Heart right ventricle (tissue), 16 donors: Measurements from ENCODE around the gene USP47. TPM values are rescaled to one million over a fixed set of nuclear protein-coding genes. Genes with fewer than 3 reads are reported as not detected.
A peak's percentile ranks its signal among the peaks of the same experiment; 100 is the strongest.

Experiments
- ATAC-seq, 8 donors: fragments of 200-7000 bp; cut with Tn5 transposase; one replicate each; pipeline ENCODE4 v1.9.1; 2020; ENCODE audit warnings: mild to moderate bottlenecking in 8 of 8, moderate library complexity in 8 of 8, moderate number of reproducible peaks in 1 of 8
- DNase-seq, 2 donors: peaks; one replicate each; pipeline ENCODE4 v3.0.0-alpha.2; 2020
- H3K27ac ChIP-seq, 10 donors: fragments of 200-600 bp; sonication (generic) in 2 of 10; one replicate each; pipeline versions ENCODE4 v1.5.0 to v1.8.0; 2020 to 2022; ENCODE audit warnings: mild to moderate bottlenecking in 3 of 10
- H3K27me3 ChIP-seq, 7 donors: fragments of 200-600 bp; one replicate each; pipeline ENCODE4 v1.8.0; 2021 to 2022; ENCODE audit warnings: mild to moderate bottlenecking in 2 of 7
- H3K36me3 ChIP-seq, 9 donors: fragments of 200-600 bp; sonication (generic) in 1 of 9; one replicate each; pipeline versions ENCODE4 v1.5.0 to v1.8.0; 2020 to 2022; ENCODE audit warnings: mild to moderate bottlenecking in 2 of 9
- H3K4me1 ChIP-seq, 9 donors: fragments of 200-600 bp; sonication (generic) in 1 of 9; one replicate each; pipeline versions ENCODE4 v1.5.0 to v1.8.0; 2020 to 2022; ENCODE audit warnings: mild to moderate bottlenecking in 4 of 9
- H3K4me3 ChIP-seq, 10 donors: fragments of 200-600 bp; sonication (generic) in 2 of 10; one replicate each; pipeline versions ENCODE4 v1.5.0 to v1.8.0; 2020 to 2022; ENCODE audit warnings: mild to moderate bottlenecking in 7 of 10, moderate library complexity in 2 of 10
- H3K9me3 ChIP-seq, 11 donors: fragments of 200-600 bp in 10 of 11; sonication (generic) in 2 of 11; one replicate each; pipeline versions ENCODE4 v1.5.0 to v1.8.0; 2013 to 2022; ENCODE audit warnings: mild to moderate bottlenecking in 2 of 11, control low read depth in 1 of 11, moderate library complexity in 1 of 11
- CTCF ChIP-seq, 9 donors: fragments of 200-600 bp; sonication (generic) in 2 of 9; IDR thresholded peaks; one replicate each; pipeline versions ENCODE4 v1.5.0 to v1.8.0; 2021 to 2022; ENCODE audit warnings: antibody characterized with exemption in 9 of 9, mild to moderate bottlenecking in 5 of 9, moderate library complexity in 1 of 9
- WGBS, 2 donors: extraction: QIAGEN DNeasy Blood & Tissue Kit; methylation state at CpG; one replicate each; pipeline ENCODE4 v1.1.7; 2013; ENCODE audit warnings: inconsistent platforms in 1 of 2; 5-methylcytosine and 5-hydroxymethylcytosine counted together
- intact Hi-C, 10 donors: fragments of 100-400 bp; cut with DNase I; formaldehyde crosslinking; loops; one replicate each; pipeline versions ENCODE4 v1.11.1 to v1.14.2; 2022
- polyA plus RNA-seq, 2 donors: library from polyadenylated mRNA; stranded (reverse); fragments of 200-250 nt; gene quantifications; one replicate each; pipeline ENCODE4 v1.2.3, GENCODE V29; 2013
- total RNA-seq, 10 donors: library from RNA; stranded (reverse); fragmentation: NEBNext Ultra II Directional in 3 of 10; extraction: Animal tissue kit (Norgen Biotek cat#: 25700) in 3 of 10; gene quantifications; one replicate each; pipeline versions ENCODE4 v1.2.1 to v1.2.4, GENCODE V29; 2021 to 2023
- donor health status: Arrhythmogenic right ventricular cardiomyopathy.
- donor health status: ischemic (EF 13 %, LVEDD 7.1; RV severe dilation, severe dysfunction).
- donor health status: healthy with polysubstance abuse.
- donor health status: DM: no; HTN: yes; CAD: no.
- donor health status: DM: no; HTN: no; CAD: no.
- donor health status: ischemic (EF 25% LVEDD 6.9; RV normal size, moderate dysfunction).
- donor health status: ischemic (EF 25% LVEDD 5.7; RV mildly dilated, moderate dysfunction).
- donor health status: healthy.
- donor health status: DM: yes; HTN: yes; CAD: no.
- donor health status: Ischemic cardiomyopathy.
- donor health status: ischemic (EF 35%, LVEDD 5.7; RV mildly dilated, moderate dysfunction).
- donor health status: nonischemic (EF 11% LVEDD 7.7; RV severe dilation, severe dysfunction).
- donor health status: DM: yes; HTN: yes; CAD: no.
- donor health status: PGD.
- donor health status: ischemic (EF 29% LVEDD 5.4; RV normal size, mild dysfunction).
- donor health status: nonischemic (EF 23%, LVEDD 6.1; RV moderate dilation, normal function).

USP47 gene
- total and polyA plus RNA-seq, 12 donors = 30.5 to 56.4 (median 52.5) TPM

GRCh38 chr11:11969380-11970215 lies 127.8 kb downstream of the USP47 start:
- 72 to 77% methylated on average over 19 of the region's 19 CpGs for WGBS, 2 donors
- no peaks in the 10 kb centered on the region for H3K27me3 ChIP-seq
- TF ChIP-seq CTCF (IDR thresholded peaks at IDR 0.05) = no peak
- H3K4me3 ChIP-seq = no peak overlapping the region
- ATAC-seq = peak in 4 of 8 donors; percentile 9 to 30 (median 14)
- no peaks in the 10 kb centered on the region for H3K9me3 ChIP-seq
- peak overlapping the region in 7 of 10 donors; percentile 50 to 79 (median 71) for H3K27ac ChIP-seq
- peaks cover 27 to 88% (median 66%) of the 10 kb centered on the region in 9 donors for H3K4me1 ChIP-seq
- DNase-seq = peak in 1 of 2 donors; percentile 18
- H3K36me3 ChIP-seq = peaks cover 0 to 31% (median 0%) of the 10 kb centered on the region in 9 donors
- intact Hi-C loops = loop anchor here in 5 of 10 donors (5.0 to 10.0 kb wide), 4 partner anchors 38 to 73 kb away; partner anchors contain the start of gene DKK3 (in 1 of the 5)

GRCh38 chr11:11970556-11970955 lies 128.8 kb downstream of the USP47 start:
- Histone ChIP-seq H3K9me3 (no peaks in the 10 kb centered on the region), H3K4me3 (no peak overlapping the region), H3K27me3 (no peaks in the 10 kb centered on the region), H3K36me3 (peaks cover 0 to 22% (median 0%) of the 10 kb centered on the region in 9 donors), H3K4me1 (peaks cover 31 to 88% (median 75%) of the 10 kb centered on the region in 9 donors), H3K27ac (peak overlapping the region in 6 of 10 donors; percentile 4 to 85 (median 74))
- 71 to 97% methylated on average over 2 of the region's 2 CpGs for WGBS, 2 donors
- no peak for TF ChIP-seq CTCF (IDR thresholded peaks at IDR 0.05)
- no peak for ATAC-seq
- no peak for DNase-seq
- intact Hi-C loops = loop anchor here in 3 of 10 donors (5.0 to 10.0 kb wide), 3 partner anchors 47 to 72 kb away; no protein-coding TSS in a partner anchor

GRCh38 chr11:11971906-11972547 lies 130.3 kb downstream of the USP47 start:
- WGBS, 2 donors = 66 to 76% methylated on average over 5 of the region's 5 CpGs
- Histone ChIP-seq H3K27me3 (no peaks in the 10 kb centered on the region), H3K36me3 (peaks cover 0 to 11% (median 0%) of the 10 kb centered on the region in 9 donors), H3K4me1 (peaks cover 46 to 96% (median 89%) of the 10 kb centered on the region in 9 donors), H3K27ac (peak overlapping the region; percentile 69 to 92 (median 86)), H3K9me3 (no peaks in the 10 kb centered on the region), H3K4me3 (no peak overlapping the region)
- peak in 1 of 2 donors; percentile 11 for DNase-seq
- intact Hi-C loops = loop anchor here in 3 of 10 donors (5.0 to 10.0 kb wide), 3 partner anchors 45 to 70 kb away; no protein-coding TSS in a partner anchor
- no peak for TF ChIP-seq CTCF (IDR thresholded peaks at IDR 0.05)
- no peak for ATAC-seq

GRCh38 chr11:11972730-11973341 lies 131.1 kb downstream of the USP47 start:
- peak overlapping the region; percentile 69 to 92 (median 86) for H3K27ac ChIP-seq
- H3K4me1 ChIP-seq = peaks cover 54 to 100% (median 95%) of the 10 kb centered on the region in 9 donors
- H3K27me3 ChIP-seq = no peaks in the 10 kb centered on the region
- intact Hi-C loops = loop anchor here in 3 of 10 donors (5.0 to 10.0 kb wide), 3 partner anchors 44 to 69 kb away; no protein-coding TSS in a partner anchor
- no peak overlapping the region for H3K4me3 ChIP-seq
- peaks cover 0 to 4% (median 0%) of the 10 kb centered on the region in 9 donors for H3K36me3 ChIP-seq
- H3K9me3 ChIP-seq = no peaks in the 10 kb centered on the region
- 57 to 60% methylated on average over 3 of the region's 3 CpGs for WGBS, 2 donors
- no peak for TF ChIP-seq CTCF (IDR thresholded peaks at IDR 0.05)
- DNase-seq (peak in 1 of 2 donors; percentile 15), ATAC-seq (peak in 6 of 8 donors; percentile 0 to 38 (median 16))
